ENCODE data around the gene NPAS1. TPM values are rescaled to one million over a fixed set of nuclear protein-coding genes. Genes with fewer than 3 reads are reported as not detected.
A peak's percentile ranks its signal among the peaks of the same experiment; 100 is the strongest.

NPAS1 gene
- total and polyA plus RNA-seq, 2 of the 13 experiments (the other 11 are each of a cell fraction or from before 2014, with no cell fraction given): 0.35 to 2.9 TPM

DNA sequence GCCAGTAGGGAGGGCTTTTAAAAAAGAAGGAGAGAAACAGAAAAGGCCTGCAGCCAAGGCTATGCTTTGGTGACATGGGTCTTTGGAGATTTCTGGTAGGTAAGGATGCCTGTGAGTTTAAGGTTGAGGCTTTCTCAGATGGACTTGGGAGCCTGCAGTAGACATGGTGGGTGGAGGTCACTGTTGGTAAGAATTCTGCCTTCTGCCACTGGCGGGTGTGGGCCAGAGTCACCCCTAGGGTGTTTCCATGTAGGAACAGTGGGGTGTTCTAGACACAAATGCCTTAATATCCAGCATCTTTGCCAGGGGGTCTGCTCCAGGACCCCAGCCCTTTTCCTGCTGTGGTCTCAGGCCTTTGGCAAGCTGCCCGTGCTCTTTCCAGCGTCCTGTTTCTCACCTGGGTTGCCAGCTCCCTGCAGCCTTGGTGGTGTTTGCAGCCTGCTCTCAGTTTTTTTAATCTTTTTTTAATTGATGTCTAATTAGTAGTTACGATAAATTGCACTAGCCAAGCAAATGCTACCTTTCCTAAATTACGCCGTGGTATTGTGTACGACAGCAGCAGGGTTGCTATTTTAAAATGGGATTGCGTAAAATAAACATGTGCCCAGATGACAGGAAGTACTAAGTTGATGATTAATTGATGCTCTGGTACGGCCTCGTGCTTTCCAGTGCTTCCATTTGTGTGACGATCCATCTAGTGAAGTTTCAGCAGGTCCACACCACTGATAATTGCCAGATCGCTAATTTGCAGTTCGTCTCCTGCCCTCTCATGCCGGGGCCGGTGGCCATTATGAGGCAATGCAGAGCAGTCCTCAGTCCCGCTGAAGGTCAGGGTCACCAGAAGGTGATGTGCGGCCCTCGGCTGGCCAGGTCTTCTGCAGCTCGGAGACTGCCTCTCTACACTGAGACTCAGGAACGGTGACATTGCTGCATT is 35.3 kb upstream of the NPAS1 start (continued):
- TF ChIP-seq KLF13 (CRISPR knock-in tag; IDR thresholded peaks at IDR 0.05) (no peak), SALL1 (CRISPR knock-in tag; IDR thresholded peaks at IDR 0.05) (peak; percentile 96), ZNF574 (CRISPR knock-in tag; IDR thresholded peaks at IDR 0.05) (peak; percentile 60), ZKSCAN8 (CRISPR knock-in tag; IDR thresholded peaks at IDR 0.05; ENCODE audit: borderline replicate concordance) (peak; percentile 82; the same call in 1 of the 2 replicates), MTA1 (CRISPR knock-in tag; IDR thresholded peaks at IDR 0.05; ENCODE audit: borderline replicate concordance) (peak; percentile 87), HNF4G (IDR thresholded peaks at IDR 0.05; ENCODE audit: borderline replicate concordance, low read depth, low read length) (no peak; the same call in 1 of the 2 replicates), HNF4G (CRISPR knock-in tag; IDR thresholded peaks at IDR 0.05; ENCODE audit: borderline replicate concordance, low read depth) (no peak; the same call in 1 of the 2 replicates), NRL (CRISPR knock-in tag; IDR thresholded peaks at IDR 0.05; ENCODE audit: borderline replicate concordance) (peak; percentile 1; the same call in 1 of the 2 replicates), TRIM24 (CRISPR knock-in tag; IDR thresholded peaks at IDR 0.05) (0 out of 2 replicates have a peak, but pooled peaks have one; percentile 33), KDM6A (CRISPR knock-in tag; IDR thresholded peaks at IDR 0.05; ENCODE audit: low read depth) (0 out of 2 replicates have a peak, but pooled peaks have one; percentile 9), ZSCAN21 (CRISPR knock-in tag; IDR thresholded peaks at IDR 0.05; ENCODE audit: borderline replicate concordance) (0 out of 2 replicates have a peak, but pooled peaks have one; percentile 35), ZFP1 (CRISPR knock-in tag; IDR thresholded peaks at IDR 0.05) (0 out of 2 replicates have a peak, but pooled peaks have one; percentile 27), AGO2 (optimal IDR thresholded peaks at IDR 0.05; ENCODE audit: low read depth, low read length) (no peak), NR2C2 (CRISPR knock-in tag; IDR thresholded peaks at IDR 0.05; ENCODE audit: borderline replicate concordance) (peak; percentile 88), SMYD3 (CRISPR knock-in tag; IDR thresholded peaks at IDR 0.05) (no peak), HNRNPLL (IDR thresholded peaks at IDR 0.05; ENCODE audit: low read depth, low read length, poor library complexity, severe bottlenecking) (no peak), JUND (CRISPR knock-in tag; IDR thresholded peaks at IDR 0.05) (no peak; the same call in 1 of the 2 replicates), SKI (IDR thresholded peaks at IDR 0.05; ENCODE audit: partially characterized antibody) (peak; percentile 57), CBX1 (IDR thresholded peaks at IDR 0.05; ENCODE audit: low read depth) (peak; percentile 66), ZSCAN25 (CRISPR knock-in tag; IDR thresholded peaks at IDR 0.05) (no peak; the same call in 1 of the 2 replicates), HOXA5 (CRISPR knock-in tag; IDR thresholded peaks at IDR 0.05) (peak; percentile 99), MAFK (conservative IDR thresholded peaks at IDR 0.05 in 1 of 2, IDR thresholded peaks at IDR 0.05 in 1 of 2; ENCODE audit: low read length in 2 of 2) (0 out of 4 replicates have a peak, but pooled peaks of 1 of the 2 experiments have one; percentile 0)
- TF ChIP-seq, protein P1, sequence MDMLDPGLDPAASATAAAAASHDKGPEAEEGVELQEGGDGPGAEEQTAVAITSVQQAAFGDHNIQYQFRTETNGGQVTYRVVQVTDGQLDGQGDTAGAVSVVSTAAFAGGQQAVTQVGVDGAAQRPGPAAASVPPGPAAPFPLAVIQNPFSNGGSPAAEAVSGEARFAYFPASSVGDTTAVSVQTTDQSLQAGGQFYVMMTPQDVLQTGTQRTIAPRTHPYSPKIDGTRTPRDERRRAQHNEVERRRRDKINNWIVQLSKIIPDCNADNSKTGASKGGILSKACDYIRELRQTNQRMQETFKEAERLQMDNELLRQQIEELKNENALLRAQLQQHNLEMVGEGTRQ (IDR thresholded peaks at IDR 0.05; ENCODE audit: low read depth, low read length): no peak
- TF ChIP-seq, protein P1 (CRISPR knock-in tag; IDR thresholded peaks at IDR 0.05; ENCODE audit: borderline replicate concordance): no peak; the same call in 1 of the 2 replicates
- TF ChIP-seq, protein P2, sequence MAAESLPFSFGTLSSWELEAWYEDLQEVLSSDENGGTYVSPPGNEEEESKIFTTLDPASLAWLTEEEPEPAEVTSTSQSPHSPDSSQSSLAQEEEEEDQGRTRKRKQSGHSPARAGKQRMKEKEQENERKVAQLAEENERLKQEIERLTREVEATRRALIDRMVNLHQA (CRISPR knock-in tag; IDR thresholded peaks at IDR 0.05): no peak
